Panc1 (cell line): ENCODE measurements around the gene PLPP7. TPM values are rescaled to one million over a fixed set of nuclear protein-coding genes. Genes with fewer than 3 reads are reported as not detected.

Experiments
- ATAC-seq: fragments of 200-7000 bp; cut with Tn5 transposase; 2 replicates; pipeline ENCODE4 v1.9.1; 2020; ENCODE audit warnings: mild to moderate bottlenecking, moderate library complexity
- BruUV-seq: library from RNA; stranded (reverse); fragments of 400-500 nt; replicated peaks from 2 replicates; lab custom pipeline; 2021; lab: Mats Ljungman, UMichigan
- CTCF ChIA-PET: fragments of 300-600 bp; sonication (Branson Sonifier 250); formaldehyde crosslinking; loops from one replicate; lab custom pipeline; 2022; ENCODE audit warnings: antibody characterized with exemption; lab: Charles Lee
- POLR2A ChIA-PET: fragments of 300-600 bp; sonication (Branson Sonifier 250); formaldehyde crosslinking; loops from one replicate; lab custom pipeline; 2022; ENCODE audit warnings: antibody characterized with exemption; lab: Charles Lee
- DNase-seq: peaks from one replicate; pipeline ENCODE4 v3.0.0-alpha.2; 2010; ENCODE audit warnings: low read depth, low spot score
- H3K27ac ChIP-seq: 2 replicates; pipeline ENCODE4 v1.5.1; 2011; ENCODE audit warnings: mild to moderate bottlenecking, low read length, inconsistent platforms
- H3K27me3 ChIP-seq: fragments of 200-500 bp; sonication (Bioruptor generic); 2 replicates; pipeline ENCODE4 v1.6.0; 2014; ENCODE audit warnings: low read length, inconsistent platforms; ENCODE audit not compliant: control insufficient read depth, insufficient read depth
- H3K36me3 ChIP-seq: fragments of 200-500 bp; sonication (Bioruptor generic); 2 replicates; pipeline ENCODE4 v1.5.1; 2014; ENCODE audit warnings: inconsistent platforms, mild to moderate bottlenecking, low read length, moderate library complexity; ENCODE audit not compliant: control insufficient read depth, insufficient read depth
- H3K4me1 ChIP-seq: 2 replicates; pipeline ENCODE4 v1.5.1; 2011; ENCODE audit warnings: inconsistent platforms, mild to moderate bottlenecking, low read length, moderate library complexity; ENCODE audit not compliant: control insufficient read depth, insufficient read depth
- H3K4me3 ChIP-seq, 2 experiments: 2 replicates each; pipeline ENCODE4 v1.5.1; 2011 to 2012; ENCODE audit warnings: low read depth in 2 of 2, low read length in 2 of 2, mild to moderate bottlenecking in 2 of 2, inconsistent platforms in 1 of 2, moderate library complexity in 1 of 2
- H3K9me3 ChIP-seq: fragments of 200-500 bp; sonication (Bioruptor generic); 2 replicates; pipeline ENCODE4 v1.5.1; 2014; ENCODE audit warnings: low read depth, mild to moderate bottlenecking, inconsistent platforms, low read length, moderate library complexity; ENCODE audit not compliant: control insufficient read depth, insufficient read depth
- CTCF ChIP-seq: fragments of 450-650 bp; IDR thresholded peaks from 2 replicates; pipeline ENCODE4 v1.5.1; 2017; ENCODE audit warnings: mild to moderate bottlenecking
- POLR2AphosphoS5 ChIP-seq: IDR thresholded peaks from 2 replicates; pipeline ENCODE4 v1.6.1; 2012; ENCODE audit warnings: mild to moderate bottlenecking, low read depth, low read length, moderate library complexity
- REST ChIP-seq, 2 experiments: IDR thresholded peaks; 2 replicates each; pipeline ENCODE4 v1.6.1; 2011 to 2012; ENCODE audit warnings: low read depth in 2 of 2, control low read depth in 1 of 2, low read length in 1 of 2, mild to moderate bottlenecking in 1 of 2, moderate library complexity in 1 of 2; ENCODE audit not compliant: insufficient read depth in 1 of 2
- SIN3A ChIP-seq: IDR thresholded peaks from 2 replicates; pipeline ENCODE4 v1.6.1; 2012; ENCODE audit warnings: low read depth, mild to moderate bottlenecking, low read length, moderate library complexity, borderline replicate concordance; ENCODE audit not compliant: insufficient read depth
- TCF7L2 ChIP-seq: IDR thresholded peaks from 2 replicates; pipeline ENCODE4 v1.6.1; 2011; ENCODE audit warnings: mild to moderate bottlenecking, low read depth, low read length, inconsistent platforms
- in situ Hi-C: cut with HindIII; loops from 2 replicates; pipeline ENCODE4 v1.10.0; 2016; ENCODE audit warnings: low sequenced_read_pairs, low pct_unique_long_range_greater_than_20kb
- intact Hi-C: fragments of 100-400 bp; cut with micrococcal nuclease; formaldehyde crosslinking; loops from one replicate; pipeline ENCODE4 v1.10.0; 2022; ENCODE audit not compliant: unreplicated experiment
- total RNA-seq: library from RNA; stranded (reverse); gene quantifications from one replicate; pipeline ENCODE4 v1.2.1, GENCODE V29; 2021; ENCODE audit not compliant: unreplicated experiment

The PLPP7 gene
- total RNA-seq, 1 experiment from 2014 or later = 3.3 TPM

GRCh38 chr9:131255676-131256197 is 33.8 kb upstream of the PLPP7 start:
- no TSS peak for BruUV-seq
- ChIA-PET POLR2A (no interaction called here), CTCF (no interaction called here)
- Histone ChIP-seq H3K9me3 (no peaks in the 10 kb centered on the region), H3K4me1 (no peaks in the 10 kb centered on the region), H3K36me3 (no peaks in the 10 kb centered on the region), H3K27me3 (no peaks in the 10 kb centered on the region), H3K27ac (no peak overlapping the region), H3K4me3 (no peak overlapping the region)
- intact Hi-C loops (no loop called here), in situ Hi-C loops (no loop called here)
- TF ChIP-seq CTCF = no peak
- TF ChIP-seq REST (IDR thresholded peaks at IDR 0.05; ENCODE audit: insufficient read depth in 1 of 2, low read depth in 2 of 2, low read length in 1 of 2) = no peak
- TF ChIP-seq SIN3A = no peak
- no peak for TF ChIP-seq TCF7L2
- TF ChIP-seq POLR2AphosphoS5 = no peak
- ATAC-seq (no peak), DNase-seq (no peak)

GRCh38 chr9:131257266-131258025 is 32.1 kb upstream of the PLPP7 start:
- intact Hi-C loops = no loop called here
- CTCF ChIA-PET = interaction anchor here (0.9 kb wide), 1 partner anchor 220 kb away, joined by 3 read pairs; no protein-coding TSS in a partner anchor
- DNase-seq = no peak
- in situ Hi-C loops = no loop called here
- Histone ChIP-seq H3K36me3 (no peaks in the 10 kb centered on the region), H3K9me3 (no peaks in the 10 kb centered on the region), H3K27me3 (no peaks in the 10 kb centered on the region), H3K4me3 (no peak overlapping the region), H3K4me1 (no peaks in the 10 kb centered on the region), H3K27ac (no peak overlapping the region)
- ATAC-seq = no peak
- POLR2A ChIA-PET = no interaction called here
- no TSS peak for BruUV-seq
- TF ChIP-seq TCF7L2 (no peak), REST (IDR thresholded peaks at IDR 0.05; ENCODE audit: insufficient read depth in 1 of 2, low read depth in 2 of 2, low read length in 1 of 2) (no peak)
